Endothelial cell of umbilical vein (primary cell): ENCODE results near the gene AUTS2. TPM values are rescaled to one million over a fixed set of nuclear protein-coding genes. Genes with fewer than 3 reads are reported as not detected.

ENCODE experiments used
- BruUV-seq: library from RNA; stranded (reverse); fragments of 400-500 nt; replicated peaks from 2 replicates; lab custom pipeline; 2021; lab: Mats Ljungman, UMichigan
- CTCF ChIA-PET: fragments of 300-600, 350-600 bp; sonication (Branson Sonifier 250); formaldehyde crosslinking; loops from one replicate; lab custom pipeline; 2021; ENCODE audit warnings: antibody characterized with exemption, inconsistent platforms; lab: Charles Lee
- POLR2A ChIA-PET: fragments of 300-600, 350-600 bp; sonication (Branson Sonifier 250); formaldehyde crosslinking; loops from one replicate; lab custom pipeline; 2021; ENCODE audit warnings: antibody characterized with exemption, inconsistent platforms; lab: Charles Lee
- DNase-seq: peaks from one replicate; pipeline ENCODE4 v3.0.0-alpha.2; 2011; ENCODE audit warnings: low read depth, low spot score
- FAIRE-seq: peaks from 2 replicates; lab custom pipeline; 2011; peaks lifted over from hg19 to GRCh38; lab: Jason Lieb, UNC
- H2AFZ ChIP-seq: 2 replicates; pipeline ENCODE4 v1.6.0; 2012; ENCODE audit warnings: low read depth, low read length, control low read depth, inconsistent platforms
- H3K27ac ChIP-seq: 2 replicates; pipeline ENCODE4 v1.5.1; 2011; ENCODE audit warnings: low read depth, mild to moderate bottlenecking, control low read depth, low read length, moderate library complexity; ENCODE audit not compliant: insufficient read depth
- H3K27me3 ChIP-seq, 2 experiments: 2 replicates each; pipeline versions ENCODE4 v1.6.0 to v1.6.1; 2011; ENCODE audit warnings: low read length in 2 of 2, mixed read lengths in 1 of 2; ENCODE audit not compliant: control insufficient read depth in 2 of 2, insufficient read depth in 2 of 2
- H3K36me3 ChIP-seq, 2 experiments: 2 replicates in 1 of 2; 3 replicates in 1 of 2; pipeline ENCODE4 v1.5.1; 2011; ENCODE audit warnings: low read length in 2 of 2, mild to moderate bottlenecking in 1 of 2, moderate library complexity in 1 of 2; ENCODE audit not compliant: control insufficient read depth in 2 of 2, insufficient read depth in 2 of 2; ENCODE audit errors: extremely low read depth in 1 of 2
- H3K4me1 ChIP-seq: 3 replicates; pipeline ENCODE4 v1.5.1; 2011; ENCODE audit warnings: mild to moderate bottlenecking, low read length; ENCODE audit not compliant: control insufficient read depth, insufficient read depth; ENCODE audit errors: extremely low read depth
- H3K4me2 ChIP-seq: 2 replicates; pipeline ENCODE4 v1.6.1; 2011; ENCODE audit warnings: low read length, control low read depth, mixed read lengths; ENCODE audit not compliant: insufficient read depth
- H3K4me3 ChIP-seq, 3 experiments: fragments of 200-600 bp in 1 of 3; sonication (generic), shearing (Covaris generic) in 1 of 3; replicated peaks in 1 of 3; 2 replicates each; pipeline ENCODE4 v1.5.1; 2011 to 2016; ENCODE audit warnings: control low read depth in 3 of 3, low read length in 3 of 3, mild to moderate bottlenecking in 2 of 3, inconsistent platforms in 1 of 3, low read depth in 1 of 3, moderate library complexity in 1 of 3; ENCODE audit not compliant: insufficient read depth in 1 of 3
- H3K79me2 ChIP-seq: 2 replicates; pipeline ENCODE4 v1.6.0; 2012; ENCODE audit warnings: low read length, inconsistent platforms; ENCODE audit not compliant: control insufficient read depth, insufficient read depth
- H3K9ac ChIP-seq: replicated peaks from 2 replicates; pipeline ENCODE3; 2011; ENCODE audit warnings: low read length, control low read depth; ENCODE audit not compliant: insufficient read depth; ENCODE audit errors: extremely low read depth
- H3K9me1 ChIP-seq: replicated peaks from 3 replicates; pipeline ENCODE4 v1.6.0; 2011; ENCODE audit warnings: mild to moderate bottlenecking, low read length; ENCODE audit not compliant: control insufficient read depth, insufficient read depth; ENCODE audit errors: extremely low read depth
- H3K9me3 ChIP-seq: replicated peaks from 2 replicates; pipeline ENCODE4 v1.5.1; 2012; ENCODE audit warnings: low read length, inconsistent platforms; ENCODE audit not compliant: control insufficient read depth, insufficient read depth
- H4K20me1 ChIP-seq: replicated peaks from 2 replicates; pipeline ENCODE3; 2011; ENCODE audit warnings: mild to moderate bottlenecking, low read length; ENCODE audit not compliant: control insufficient read depth, insufficient read depth; ENCODE audit errors: extremely low read depth
- EZH2 ChIP-seq: IDR thresholded peaks from 2 replicates; pipeline ENCODE4 v1.6.1; 2012; ENCODE audit warnings: borderline replicate concordance, low read depth, mild to moderate bottlenecking, moderate library complexity, low read length, inconsistent platforms; ENCODE audit not compliant: severe bottlenecking
- FOS ChIP-seq: IDR thresholded peaks from 2 replicates; pipeline ENCODE4 v1.6.1; 2011; ENCODE audit warnings: mild to moderate bottlenecking, low read length, moderate library complexity, borderline replicate concordance; ENCODE audit not compliant: insufficient read depth
- GATA2 ChIP-seq: IDR thresholded peaks from 2 replicates; pipeline ENCODE4 v1.7.0; 2011; ENCODE audit warnings: low read depth, mild to moderate bottlenecking, moderate library complexity, mixed read lengths, low read length; ENCODE audit not compliant: insufficient read length, insufficient read depth
- JUN ChIP-seq: IDR thresholded peaks from 2 replicates; pipeline ENCODE4 v1.6.1; 2011; ENCODE audit warnings: borderline replicate concordance, low read depth; ENCODE audit not compliant: insufficient read length, insufficient read depth
- MYC ChIP-seq: IDR thresholded peaks from one replicate; pipeline ENCODE4 v1.6.1; 2011; ENCODE audit warnings: mild to moderate bottlenecking, low read depth, low read length
- POLR2A ChIP-seq: IDR thresholded peaks from 2 replicates; pipeline ENCODE4 v1.6.1; 2012; ENCODE audit warnings: low read depth, mild to moderate bottlenecking, control low read depth, low read length
- POLR2AphosphoS5 ChIP-seq: IDR thresholded peaks from 2 replicates; pipeline ENCODE4 v1.6.1; 2012; ENCODE audit warnings: low read depth, mild to moderate bottlenecking, control low read depth, low read length, moderate library complexity; ENCODE audit not compliant: insufficient read depth
- dilution Hi-C: fragments of 300-500 bp; cut with MboI; formaldehyde crosslinking; loops from one replicate; pipeline ENCODE4 v1.15.0; 2019; ENCODE audit warnings: low sequenced_read_pairs; ENCODE audit not compliant: extremely low pct_ligation_motif_present
- intact Hi-C: fragments of 100-400 bp; cut with micrococcal nuclease; formaldehyde crosslinking; loops from one replicate; pipeline ENCODE4 v1.10.0; 2022
- polyA plus RNA-seq, 4 experiments: library from polyadenylated mRNA; depleted of rRNA in 3 of 4; stranded (reverse) in 3 of 4; unstranded in 1 of 4; fragments of >200 nt; gene quantifications; 2 replicates each; pipeline versions ENCODE4 v1.2.1 to v1.2.3, GENCODE V29; 2011 to 2012; ENCODE audit warnings: missing spikeins in 1 of 4
- total RNA-seq: library from RNA; stranded (reverse); gene quantifications from 2 replicates; pipeline ENCODE4 v1.2.3, GENCODE V29; 2021
- TF ChIP-seq, protein P1 (sequence below), 2 donors: IDR thresholded peaks; 1 replicate in 1 of 2; 2 replicates in 1 of 2; pipeline ENCODE4 v1.5.1; 2011; ENCODE audit warnings: low read length in 2 of 2, mild to moderate bottlenecking in 2 of 2, moderate library complexity in 2 of 2, control low read depth in 1 of 2, inconsistent platforms in 1 of 2, low read depth in 1 of 2; ENCODE audit not compliant: insufficient read depth in 1 of 2; ENCODE audit errors: extremely low read depth in 1 of 2
- TF ChIP-seq, protein P2 (sequence below): IDR thresholded peaks from 2 replicates; pipeline ENCODE4 v1.6.1; 2011; ENCODE audit not compliant: insufficient read depth, insufficient read length

AUTS2 gene
- total and polyA plus RNA-seq, 2 donors (not counting 3 experiments of a cell fraction or from before 2014, with no cell fraction given) = 0.59 to 8.0 TPM

DNA sequence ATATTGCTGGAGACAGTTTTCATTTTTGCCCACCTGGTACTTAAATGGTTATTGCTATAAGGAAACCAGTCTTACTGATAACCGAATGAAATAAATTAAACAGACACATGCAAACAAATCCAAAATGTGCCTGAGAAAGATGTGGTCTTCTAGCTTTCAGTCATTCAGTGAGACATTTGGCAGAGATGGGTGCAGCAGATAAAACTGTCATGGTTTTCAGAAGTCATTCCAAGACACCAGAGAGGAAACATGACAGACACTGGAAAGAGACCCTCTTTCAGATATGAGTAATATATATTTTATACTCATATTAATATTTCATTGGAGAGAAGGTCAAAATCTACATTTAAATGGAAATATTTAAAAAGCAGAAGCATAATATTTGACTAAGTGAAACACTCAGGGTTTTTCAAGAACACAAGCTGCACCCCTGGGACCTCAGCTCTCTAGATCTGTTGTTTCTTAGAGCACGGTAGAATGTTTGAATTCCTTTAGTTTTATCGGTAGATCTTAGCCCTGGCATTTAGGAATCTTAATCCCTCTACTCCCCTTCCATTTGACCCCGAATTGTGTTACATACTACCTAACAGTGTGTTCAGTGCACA lies 246.1 kb downstream of the AUTS2 start:
- POLR2A ChIA-PET = no interaction called here
- no peaks in the 10 kb centered on the region for H3K9me3 ChIP-seq
- H3K4me1 ChIP-seq = no peaks in the 10 kb centered on the region
- no peak for DNase-seq
- intact Hi-C loops = no loop called here
- BruUV-seq = no TSS peak
- CTCF ChIA-PET = no interaction called here
- H3K27ac ChIP-seq = no peak overlapping the region
- no peaks in the 10 kb centered on the region for H3K27me3 ChIP-seq
- H2AFZ ChIP-seq = no peak overlapping the region
- no peaks in the 10 kb centered on the region for H3K9me1 ChIP-seq
- no peaks in the 10 kb centered on the region for H3K79me2 ChIP-seq
- H4K20me1 ChIP-seq = no peaks in the 10 kb centered on the region
- no peak overlapping the region for H3K4me2 ChIP-seq
- no peak overlapping the region for H3K4me3 ChIP-seq
- H3K36me3 ChIP-seq = no peaks in the 10 kb centered on the region
- no peak for FAIRE-seq
- dilution Hi-C loops = no loop called here
- H3K9ac ChIP-seq = no peak overlapping the region
- TF ChIP-seq POLR2A (no peak), EZH2 (no peak), JUN (no peak), GATA2 (no peak), FOS (no peak), POLR2AphosphoS5 (no peak), MYC (no peak)
- TF ChIP-seq, protein P1, sequence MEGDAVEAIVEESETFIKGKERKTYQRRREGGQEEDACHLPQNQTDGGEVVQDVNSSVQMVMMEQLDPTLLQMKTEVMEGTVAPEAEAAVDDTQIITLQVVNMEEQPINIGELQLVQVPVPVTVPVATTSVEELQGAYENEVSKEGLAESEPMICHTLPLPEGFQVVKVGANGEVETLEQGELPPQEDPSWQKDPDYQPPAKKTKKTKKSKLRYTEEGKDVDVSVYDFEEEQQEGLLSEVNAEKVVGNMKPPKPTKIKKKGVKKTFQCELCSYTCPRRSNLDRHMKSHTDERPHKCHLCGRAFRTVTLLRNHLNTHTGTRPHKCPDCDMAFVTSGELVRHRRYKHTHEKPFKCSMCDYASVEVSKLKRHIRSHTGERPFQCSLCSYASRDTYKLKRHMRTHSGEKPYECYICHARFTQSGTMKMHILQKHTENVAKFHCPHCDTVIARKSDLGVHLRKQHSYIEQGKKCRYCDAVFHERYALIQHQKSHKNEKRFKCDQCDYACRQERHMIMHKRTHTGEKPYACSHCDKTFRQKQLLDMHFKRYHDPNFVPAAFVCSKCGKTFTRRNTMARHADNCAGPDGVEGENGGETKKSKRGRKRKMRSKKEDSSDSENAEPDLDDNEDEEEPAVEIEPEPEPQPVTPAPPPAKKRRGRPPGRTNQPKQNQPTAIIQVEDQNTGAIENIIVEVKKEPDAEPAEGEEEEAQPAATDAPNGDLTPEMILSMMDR (IDR thresholded peaks at IDR 0.05; ENCODE audit: extremely low read depth in 1 of 2, insufficient read depth in 1 of 2, low read depth in 1 of 2, low read length in 2 of 2) = no peak
- TF ChIP-seq, protein P2, sequence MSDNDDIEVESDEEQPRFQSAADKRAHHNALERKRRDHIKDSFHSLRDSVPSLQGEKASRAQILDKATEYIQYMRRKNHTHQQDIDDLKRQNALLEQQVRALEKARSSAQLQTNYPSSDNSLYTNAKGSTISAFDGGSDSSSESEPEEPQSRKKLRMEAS = no peak
